ENCODE measurements around the gene TRIM15. TPM values are rescaled to one million over a fixed set of nuclear protein-coding genes. Genes with fewer than 3 reads are reported as not detected.

The TRIM15 gene
- total and polyA plus RNA-seq, 9 of the 15 experiments (the other 6 are each of a cell fraction or from before 2014, with no cell fraction given), result 0.06 to 2.6 (median 0.83) TPM

DNA sequence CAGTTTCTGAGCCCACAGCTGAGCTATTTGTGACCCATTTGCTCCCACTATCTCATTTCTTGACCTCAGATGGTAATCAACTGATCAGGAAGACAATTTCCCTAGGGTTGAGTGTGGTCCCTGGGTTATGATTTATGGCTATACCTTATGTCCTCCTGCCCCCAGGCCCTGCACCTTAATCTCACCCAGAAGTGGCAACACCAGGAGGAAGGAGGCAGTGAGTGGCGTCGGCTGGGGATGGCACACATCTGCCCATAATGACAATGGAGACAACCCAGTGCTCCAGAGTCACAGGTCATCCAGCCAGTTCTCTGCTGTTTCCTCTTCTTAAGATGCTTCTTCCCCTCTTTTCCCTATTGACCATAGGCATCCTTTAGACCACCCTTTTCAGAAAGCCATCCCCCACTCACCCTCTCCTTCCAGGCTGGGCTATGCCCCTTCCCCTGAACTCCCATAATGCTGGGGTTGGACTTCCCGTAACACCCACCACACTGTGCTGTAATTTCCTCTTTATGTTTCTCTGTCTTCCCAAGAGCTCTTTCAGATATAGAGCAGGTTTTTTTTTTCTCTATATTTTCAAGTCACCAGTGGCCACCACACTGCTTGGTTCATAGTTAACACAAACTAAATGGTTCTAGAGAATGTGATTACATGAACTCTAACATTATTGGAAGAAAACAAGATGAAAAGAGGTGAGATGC is 10.3 kb upstream of the TRIM15 start:
- Histone ChIP-seq H3K9ac (ENCODE audit: insufficient read depth in 1 of 2, low read depth in 2 of 2, low read length in 2 of 2) (no peak overlapping the region), H3K4me2 (ENCODE audit: insufficient read depth, low read length) (no peak overlapping the region), H2AFZ (ENCODE audit: low read depth, low read length) (no peak overlapping the region), H3K27ac (ENCODE audit: extremely low read depth, low read depth, low read length) (no peak overlapping the region), H3K36me3 (ENCODE audit: control insufficient read depth, insufficient read depth, low read length) (no peaks in the 10 kb centered on the region), H3K9me3 (replicated peaks; ENCODE audit: control insufficient read depth, insufficient read depth, low read depth, low read length) (no peaks in the 10 kb centered on the region), H3K4me1 (replicated peaks in 1 of 2; ENCODE audit: control insufficient read depth in 2 of 2, insufficient read depth in 2 of 2, low read length in 2 of 2) (peaks cover 4 to 34% of the 10 kb centered on the region in 2 experiments), H3K27me3 (ENCODE audit: control insufficient read depth in 2 of 2, insufficient read depth in 2 of 2, low read length in 2 of 2) (peaks cover 2 to 22% of the 10 kb centered on the region in 2 experiments; a peak in 3 of 5 replicates), H3K9me1 (ENCODE audit: control insufficient read depth, insufficient read depth, low read length) (no peaks in the 10 kb centered on the region), H4K20me1 (replicated peaks; ENCODE audit: control insufficient read depth, insufficient read depth, low read length) (no peaks in the 10 kb centered on the region), H3K79me2 (ENCODE audit: control insufficient read depth, insufficient read depth, low read length) (no peaks in the 10 kb centered on the region), H3K4me3 (no peak overlapping the region)
- 32% methylated on average over 3 of the region's 3 CpGs for WGBS (ENCODE audit: insufficient coverage, low coverage, missing lambda C conversion rate)
- TF ChIP-seq HNRNPUL1 (IDR thresholded peaks at IDR 0.05; ENCODE audit: low read length) (no peak), PYGO2 (tag; IDR thresholded peaks at IDR 0.05) (no peak), ZNF77 (CRISPR knock-in tag; IDR thresholded peaks at IDR 0.05) (no peak), POLR2B (IDR thresholded peaks at IDR 0.05; ENCODE audit: low read depth, partially characterized antibody) (no peak)
- POLR2A ChIA-PET, result interaction anchor here (0.8 kb wide), 1 partner anchor 9 kb away, joined by 3 read pairs; no protein-coding TSS in a partner anchor
- CTCF ChIA-PET (ENCODE audit: low intra/inter-chr PET ratio), result no interaction called here
- BruUV-seq (replicated peaks), result no TSS peak
- in situ Hi-C loops (cut with MboI), result no loop called here
- no peak for FAIRE-seq
- no peak for DNase-seq (ENCODE audit: extremely low read depth in 1 of 4, low spot score in 3 of 4)
- no peak for ATAC-seq
- intact Hi-C loops (cut with micrococcal nuclease), result no loop called here

DNA sequence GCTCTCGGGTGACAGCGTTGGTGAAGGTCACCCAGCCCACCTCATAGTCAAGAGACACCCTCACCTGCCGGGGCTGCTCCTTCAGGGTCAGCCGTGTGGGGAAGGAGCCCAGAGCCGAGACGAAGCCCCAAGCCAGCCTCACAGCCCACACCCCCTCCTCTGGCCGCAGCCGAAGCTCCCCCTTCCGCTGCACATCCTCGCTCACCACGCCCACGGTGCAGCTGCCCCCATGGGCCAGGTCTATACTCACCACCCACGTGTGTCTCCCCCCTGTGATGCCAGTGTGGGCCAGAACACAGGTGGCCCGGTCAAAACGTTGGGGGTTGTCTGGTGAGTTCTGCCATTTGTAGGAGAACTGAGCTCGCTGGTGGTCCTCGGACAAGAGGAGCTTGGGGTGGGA is 9.3 kb upstream of the TRIM15 start:
- POLR2A ChIA-PET, result interaction anchor here (0.6 to 0.8 kb wide), 2 partner anchors 8 to 887 kb away, joined by 3 to 4 read pairs; no protein-coding TSS in a partner anchor
- CTCF ChIA-PET (ENCODE audit: low intra/inter-chr PET ratio), result no interaction called here
- whole genome bisulfite sequencing (ENCODE audit: insufficient coverage, low coverage, missing lambda C conversion rate), result 12% methylated on average over 17 of the region's 17 CpGs
- no peak for FAIRE-seq
- H3K4me2 ChIP-seq (ENCODE audit: insufficient read depth, low read length), result no peak overlapping the region
- H3K9me1 ChIP-seq (ENCODE audit: control insufficient read depth, insufficient read depth, low read length), result no peaks in the 10 kb centered on the region
- H3K4me1 ChIP-seq (replicated peaks in 1 of 2; ENCODE audit: control insufficient read depth in 2 of 2, insufficient read depth in 2 of 2, low read length in 2 of 2), result peaks cover 4 to 34% of the 10 kb centered on the region in 2 experiments
- H3K27me3 ChIP-seq (ENCODE audit: control insufficient read depth in 2 of 2, insufficient read depth in 2 of 2, low read length in 2 of 2), result peaks cover 0 to 18% of the 10 kb centered on the region in 2 experiments; a peak in 3 of 5 replicates
- H3K9ac ChIP-seq (ENCODE audit: insufficient read depth in 1 of 2, low read depth in 2 of 2, low read length in 2 of 2), result 0 out of 4 replicates have a peak overlapping the region, but pooled peaks of 1 of the 2 experiments have one; percentile 10
- H4K20me1 ChIP-seq (replicated peaks; ENCODE audit: control insufficient read depth, insufficient read depth, low read length), result no peaks in the 10 kb centered on the region
- intact Hi-C loops (cut with micrococcal nuclease) (no loop called here), in situ Hi-C loops (cut with MboI) (no loop called here)
- no peaks in the 10 kb centered on the region for H3K36me3 ChIP-seq (ENCODE audit: control insufficient read depth, insufficient read depth, low read length)
- no peak overlapping the region for H2AFZ ChIP-seq (ENCODE audit: low read depth, low read length)
- no peak for ATAC-seq
- TF ChIP-seq, protein P1, sequence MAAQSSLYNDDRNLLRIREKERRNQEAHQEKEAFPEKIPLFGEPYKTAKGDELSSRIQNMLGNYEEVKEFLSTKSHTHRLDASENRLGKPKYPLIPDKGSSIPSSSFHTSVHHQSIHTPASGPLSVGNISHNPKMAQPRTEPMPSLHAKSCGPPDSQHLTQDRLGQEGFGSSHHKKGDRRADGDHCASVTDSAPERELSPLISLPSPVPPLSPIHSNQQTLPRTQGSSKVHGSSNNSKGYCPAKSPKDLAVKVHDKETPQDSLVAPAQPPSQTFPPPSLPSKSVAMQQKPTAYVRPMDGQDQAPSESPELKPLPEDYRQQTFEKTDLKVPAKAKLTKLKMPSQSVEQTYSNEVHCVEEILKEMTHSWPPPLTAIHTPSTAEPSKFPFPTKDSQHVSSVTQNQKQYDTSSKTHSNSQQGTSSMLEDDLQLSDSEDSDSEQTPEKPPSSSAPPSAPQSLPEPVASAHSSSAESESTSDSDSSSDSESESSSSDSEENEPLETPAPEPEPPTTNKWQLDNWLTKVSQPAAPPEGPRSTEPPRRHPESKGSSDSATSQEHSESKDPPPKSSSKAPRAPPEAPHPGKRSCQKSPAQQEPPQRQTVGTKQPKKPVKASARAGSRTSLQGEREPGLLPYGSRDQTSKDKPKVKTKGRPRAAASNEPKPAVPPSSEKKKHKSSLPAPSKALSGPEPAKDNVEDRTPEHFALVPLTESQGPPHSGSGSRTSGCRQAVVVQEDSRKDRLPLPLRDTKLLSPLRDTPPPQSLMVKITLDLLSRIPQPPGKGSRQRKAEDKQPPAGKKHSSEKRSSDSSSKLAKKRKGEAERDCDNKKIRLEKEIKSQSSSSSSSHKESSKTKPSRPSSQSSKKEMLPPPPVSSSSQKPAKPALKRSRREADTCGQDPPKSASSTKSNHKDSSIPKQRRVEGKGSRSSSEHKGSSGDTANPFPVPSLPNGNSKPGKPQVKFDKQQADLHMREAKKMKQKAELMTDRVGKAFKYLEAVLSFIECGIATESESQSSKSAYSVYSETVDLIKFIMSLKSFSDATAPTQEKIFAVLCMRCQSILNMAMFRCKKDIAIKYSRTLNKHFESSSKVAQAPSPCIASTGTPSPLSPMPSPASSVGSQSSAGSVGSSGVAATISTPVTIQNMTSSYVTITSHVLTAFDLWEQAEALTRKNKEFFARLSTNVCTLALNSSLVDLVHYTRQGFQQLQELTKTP (IDR thresholded peaks at IDR 0.05; ENCODE audit: low read depth in 1 of 2, partially characterized antibody in 2 of 2), result no peak
- no peak for TF ChIP-seq TRIM24 (IDR thresholded peaks at IDR 0.05)
- BruUV-seq (replicated peaks), result no TSS peak
- H3K4me3 ChIP-seq, result no peak overlapping the region
- H3K9me3 ChIP-seq (replicated peaks; ENCODE audit: control insufficient read depth, insufficient read depth, low read depth, low read length), result no peaks in the 10 kb centered on the region
- no peak overlapping the region for H3K27ac ChIP-seq (ENCODE audit: extremely low read depth, low read depth, low read length)
- no peaks in the 10 kb centered on the region for H3K79me2 ChIP-seq (ENCODE audit: control insufficient read depth, insufficient read depth, low read length)
- DNase-seq (ENCODE audit: extremely low read depth in 1 of 4, low spot score in 3 of 4), result no peak

Measured in K562 (cell line).